OCI-LY3 (cell line): ENCODE measurements around the gene SOX13.

Source experiments
- H2AFZ ChIP-seq: fragments of 200-600, 300-600 bp; shearing (Covaris generic); 2 replicates; pipeline ENCODE4 v1.6.0; 2014; ENCODE audit warnings: antibody characterized with exemption, low read depth, low read length
- H3K27ac ChIP-seq: fragments of 200-600, 300-600 bp; sonication (generic); 2 replicates; pipeline ENCODE4 v1.5.1; 2014; ENCODE audit warnings: mild to moderate bottlenecking, low read length, moderate library complexity, mixed read lengths
- H3K27me3 ChIP-seq: fragments of 200-600, 300-600 bp; sonication (generic); 2 replicates; pipeline ENCODE4 v1.6.1; 2014; ENCODE audit warnings: low read depth, low read length, mixed read lengths
- H3K36me3 ChIP-seq: fragments of 200-600, 300-600 bp; sonication (generic); replicated peaks from 2 replicates; pipeline ENCODE3; 2014; ENCODE audit warnings: low read depth, low read length, mixed read lengths
- H3K4me1 ChIP-seq: fragments of 300-600, 200-600 bp; sonication (generic); 2 replicates; pipeline ENCODE4 v1.6.1; 2014; ENCODE audit warnings: low read length, mixed read lengths
- H3K4me2 ChIP-seq: fragments of 200-600, 300-600 bp; sonication (generic); 2 replicates; pipeline ENCODE4 v1.6.1; 2014; ENCODE audit warnings: low read length, mixed read lengths
- H3K4me3 ChIP-seq: fragments of 300-600, 200-600 bp; sonication (generic); 2 replicates; pipeline ENCODE4 v1.5.1; 2014; ENCODE audit warnings: antibody characterized with exemption, mild to moderate bottlenecking, low read length, moderate library complexity
- H3K79me2 ChIP-seq: fragments of 300-600, 200-600 bp; shearing (Covaris generic); 2 replicates; pipeline ENCODE4 v1.6.1; 2014; ENCODE audit warnings: mild to moderate bottlenecking, low read length, mixed read lengths
- H3K9ac ChIP-seq: fragments of 300-600, 200-600 bp; shearing (Covaris generic); 2 replicates; pipeline ENCODE4 v1.6.0; 2014; ENCODE audit warnings: mild to moderate bottlenecking, low read length, moderate library complexity
- H3K9me3 ChIP-seq: fragments of 200-600, 300-600 bp; shearing (Covaris generic); 2 replicates; pipeline ENCODE4 v1.6.1; 2014; ENCODE audit warnings: low read length, mixed read lengths; ENCODE audit not compliant: insufficient read depth
- H4K20me1 ChIP-seq: fragments of 200-600, 300-600 bp; sonication (generic); 2 replicates; pipeline ENCODE4 v1.6.1; 2016; ENCODE audit warnings: low read length, mixed read lengths; ENCODE audit not compliant: insufficient read depth
- CTCF ChIP-seq: fragments of 200-600, 300-600 bp; sonication (generic); IDR thresholded peaks from 2 replicates; pipeline ENCODE4 v1.5.1; 2014; ENCODE audit warnings: antibody characterized with exemption, low read length, low read depth
- EZH2phosphoT487 ChIP-seq: fragments of 200-600 bp; shearing (Covaris generic); IDR thresholded peaks from 2 replicates; pipeline ENCODE4 v1.6.1; 2018; ENCODE audit warnings: antibody characterized with exemption, mixed run types, low read depth

The SOX13 gene

DNA sequence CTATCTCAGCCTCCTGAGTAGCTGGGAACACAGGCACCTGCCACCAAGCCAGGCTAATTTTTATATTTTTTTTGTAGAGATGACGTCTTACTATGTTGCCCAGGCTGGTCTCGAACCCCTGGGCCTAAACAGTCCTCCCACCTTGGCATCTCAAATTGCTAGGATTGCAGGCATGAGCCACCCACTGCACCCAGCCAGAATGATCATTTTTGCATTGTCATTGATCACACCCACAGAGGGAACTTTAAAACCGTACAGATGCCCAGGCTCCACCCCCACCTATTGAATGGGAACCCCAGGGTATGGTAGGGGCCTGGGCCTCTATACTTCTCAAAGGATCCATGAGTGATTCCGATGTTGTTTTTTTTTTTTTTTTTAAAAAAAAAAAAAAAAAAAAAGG is 42.2 kb downstream of the SOX13 start:
- Histone ChIP-seq H3K36me3 (no peaks in the 10 kb centered on the region), H3K27ac (no peak overlapping the region), H3K79me2 (no peaks in the 10 kb centered on the region)

GRCh38 chr1:204116539-204116938 is 43.6 kb downstream of the SOX13 start:
- H2AFZ ChIP-seq, result no peak overlapping the region
- no peak overlapping the region for H3K4me3 ChIP-seq
- peaks cover 8% of the 10 kb centered on the region for H3K4me1 ChIP-seq
- H3K27ac ChIP-seq, result no peak overlapping the region
- H3K9ac ChIP-seq, result no peak overlapping the region
- no peaks in the 10 kb centered on the region for H4K20me1 ChIP-seq
- H3K4me2 ChIP-seq, result no peak overlapping the region
- TF ChIP-seq CTCF, result no peak
- no peak for TF ChIP-seq EZH2phosphoT487
- no peaks in the 10 kb centered on the region for H3K9me3 ChIP-seq
- H3K27me3 ChIP-seq, result no peaks in the 10 kb centered on the region
- H3K79me2 ChIP-seq, result no peaks in the 10 kb centered on the region
- H3K36me3 ChIP-seq, result no peaks in the 10 kb centered on the region

More for the DNA sequence above, 42.2 kb downstream of the SOX13 start:
- Histone ChIP-seq H4K20me1 (no peaks in the 10 kb centered on the region), H3K4me3 (no peak overlapping the region), H3K4me1 (peaks cover 8% of the 10 kb centered on the region), H3K27me3 (no peaks in the 10 kb centered on the region), H3K9ac (no peak overlapping the region), H3K4me2 (no peak overlapping the region), H2AFZ (no peak overlapping the region), H3K9me3 (no peaks in the 10 kb centered on the region)
- no peak for TF ChIP-seq CTCF
- no peak for TF ChIP-seq EZH2phosphoT487

- no peaks in the 10 kb centered on the region for H3K36me3 ChIP-seq
- TF ChIP-seq CTCF (no peak), EZH2phosphoT487 (no peak)
Observed at GRCh38 chr1:204121840-204122555, 49.1 kb downstream of the SOX13 start.

GRCh38 chr1:204123376-204123775 is 50.5 kb downstream of the SOX13 start:
- Histone ChIP-seq H3K79me2 (no peaks in the 10 kb centered on the region), H3K4me3 (no peak overlapping the region), H4K20me1 (no peaks in the 10 kb centered on the region), H3K27me3 (no peaks in the 10 kb centered on the region), H3K4me2 (no peak overlapping the region), H3K4me1 (no peaks in the 10 kb centered on the region), H3K9me3 (no peaks in the 10 kb centered on the region), H2AFZ (no peak overlapping the region), H3K27ac (no peak overlapping the region), H3K9ac (no peak overlapping the region), H3K36me3 (no peaks in the 10 kb centered on the region)
- TF ChIP-seq CTCF, result peak; percentile 23; the same call in 1 of the 2 replicates
- no peak for TF ChIP-seq EZH2phosphoT487

More at GRCh38 chr1:204121840-204122555, 49.1 kb downstream of the SOX13 start:
- no peak overlapping the region for H3K27ac ChIP-seq
- H3K4me2 ChIP-seq, result no peak overlapping the region
- H3K4me3 ChIP-seq, result no peak overlapping the region
- H3K9me3 ChIP-seq, result no peaks in the 10 kb centered on the region
- H3K79me2 ChIP-seq, result no peaks in the 10 kb centered on the region
- H3K27me3 ChIP-seq, result no peaks in the 10 kb centered on the region
- no peak overlapping the region for H3K9ac ChIP-seq
- no peak overlapping the region for H2AFZ ChIP-seq
- H4K20me1 ChIP-seq, result no peaks in the 10 kb centered on the region
- H3K4me1 ChIP-seq, result no peaks in the 10 kb centered on the region
